ENCODE measurements around the gene NIPBL. TPM values are rescaled to one million over a fixed set of nuclear protein-coding genes. Genes with fewer than 3 reads are reported as not detected.
"Not testable (repeated sequence)": the region's sequence is repeated elsewhere in the genome, so short reads cannot be mapped to it uniquely, and the experiment has no call there.

Gene NIPBL
- polyA plus RNA-seq, 3 donors, result 55.3 to 78.0 (median 69.7) TPM

DNA sequence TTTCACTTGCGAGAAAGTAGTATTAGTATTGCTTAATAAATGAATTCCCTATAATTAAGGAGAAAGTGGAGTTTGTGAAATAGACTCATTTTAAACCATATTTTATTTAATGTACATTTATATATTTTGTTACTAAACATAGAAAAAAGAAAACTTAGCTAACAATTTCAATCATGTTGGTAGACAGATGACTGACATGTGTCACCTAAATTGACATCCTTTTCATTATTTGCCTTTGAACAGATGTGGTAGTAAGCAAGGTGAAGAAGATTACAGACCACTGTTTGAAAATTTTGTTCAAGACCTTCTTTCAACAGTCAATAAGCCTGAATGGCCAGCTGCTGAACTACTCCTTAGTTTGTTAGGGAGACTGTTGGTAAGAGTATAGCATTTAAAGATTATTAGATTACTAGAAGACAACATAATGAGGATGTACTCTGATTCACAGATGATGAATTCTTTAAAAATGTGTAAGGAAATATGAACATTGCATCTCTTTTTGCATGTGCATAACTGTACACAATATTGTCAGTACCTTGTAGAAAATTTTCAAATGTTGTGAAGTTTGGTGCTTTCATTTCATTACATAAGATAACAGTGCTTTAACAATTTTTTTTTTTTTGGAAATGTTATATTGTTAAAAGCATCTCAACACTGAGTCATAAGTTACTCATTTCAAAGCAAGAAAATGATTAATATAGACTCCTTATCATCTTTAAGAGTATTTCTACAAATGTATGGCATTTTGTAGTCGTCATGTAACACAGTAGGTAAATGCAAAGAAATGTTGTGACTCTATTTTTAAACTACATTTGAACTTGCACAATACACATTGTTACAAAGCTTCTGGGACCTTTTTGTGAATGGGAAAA lies 139.5 kb downstream of the NIPBL start:
- no peak for DNase-seq

DNA sequence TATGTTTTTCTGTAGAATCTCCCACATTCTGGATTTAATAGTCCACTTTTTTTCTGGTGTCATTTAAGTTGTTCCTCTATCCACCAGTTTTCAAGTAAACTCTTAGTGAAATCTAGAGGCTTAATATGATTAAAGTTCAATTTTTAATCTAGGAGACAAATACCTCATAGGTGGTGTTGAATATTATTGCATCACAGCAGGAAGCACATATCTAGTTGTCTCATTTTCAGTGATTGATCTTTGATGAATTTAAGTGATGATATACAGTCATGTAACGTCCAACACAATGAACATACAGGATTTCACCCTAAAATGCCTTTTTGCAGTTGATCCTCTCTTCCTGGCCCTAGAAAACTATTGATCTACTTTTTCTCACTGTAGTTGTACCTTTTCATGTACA lies 152.3 kb downstream of the NIPBL start:
- no peak for DNase-seq

DNA sequence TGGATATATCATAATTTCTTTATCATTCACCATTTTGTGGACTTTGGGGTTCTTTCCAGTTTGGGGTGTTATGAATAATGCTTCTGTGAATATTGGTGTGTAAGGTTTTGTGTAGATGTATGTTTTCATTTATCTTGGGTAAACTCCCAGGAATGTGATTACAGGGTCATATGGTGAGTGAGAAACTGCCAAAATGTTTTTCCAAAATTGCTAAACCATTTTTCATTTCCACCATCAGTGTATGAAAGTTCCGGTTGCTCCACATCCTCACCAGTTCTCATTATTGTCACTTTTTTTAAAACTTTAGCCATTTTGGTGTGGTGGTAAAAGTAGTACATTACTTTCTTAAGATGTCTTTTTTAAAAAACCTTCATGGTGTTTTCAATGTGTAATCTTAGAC lies 152.9 kb downstream of the NIPBL start:
- no peak for DNase-seq

DNA sequence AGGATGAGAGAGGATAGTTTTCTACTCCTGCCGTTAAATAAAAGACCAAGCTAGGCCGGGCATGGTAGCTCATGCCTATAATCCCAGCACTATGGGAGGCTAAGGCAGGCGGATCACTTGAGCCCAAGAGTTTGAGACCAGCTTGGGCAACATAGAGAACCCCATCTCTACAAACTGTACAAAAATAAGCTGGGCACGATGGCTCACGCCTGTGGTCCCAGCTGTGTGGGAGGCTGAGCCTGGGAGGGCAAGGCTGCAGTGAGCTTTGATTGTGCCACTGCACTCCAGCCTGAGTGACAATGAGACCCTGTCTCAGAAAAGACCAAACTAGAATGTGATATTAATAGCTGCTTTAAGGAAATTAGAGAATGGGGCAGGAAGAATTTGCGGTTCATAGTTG lies 158.4 kb downstream of the NIPBL start:
- peak; percentile 4 for DNase-seq

DNA sequence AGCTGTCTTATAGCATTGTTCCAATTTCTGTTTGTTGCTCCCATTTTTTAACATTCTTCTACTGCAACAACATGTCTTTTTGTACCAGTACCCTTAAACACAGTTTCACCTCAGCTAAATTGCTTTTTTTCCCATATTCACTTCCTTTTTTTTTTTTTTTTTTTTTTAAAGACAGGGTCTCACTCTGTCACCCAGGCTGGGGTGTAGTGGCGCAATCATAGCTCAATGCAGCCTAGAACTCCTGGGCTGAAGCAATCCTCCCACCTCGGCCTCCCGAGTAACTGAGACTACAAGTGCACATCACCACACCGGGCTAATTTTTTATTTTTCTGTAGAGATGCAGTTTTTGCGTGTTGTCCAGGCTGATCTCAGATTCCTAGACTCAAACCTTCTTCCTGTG lies 161.3 kb downstream of the NIPBL start:
- DNase-seq, result no peak

DNA sequence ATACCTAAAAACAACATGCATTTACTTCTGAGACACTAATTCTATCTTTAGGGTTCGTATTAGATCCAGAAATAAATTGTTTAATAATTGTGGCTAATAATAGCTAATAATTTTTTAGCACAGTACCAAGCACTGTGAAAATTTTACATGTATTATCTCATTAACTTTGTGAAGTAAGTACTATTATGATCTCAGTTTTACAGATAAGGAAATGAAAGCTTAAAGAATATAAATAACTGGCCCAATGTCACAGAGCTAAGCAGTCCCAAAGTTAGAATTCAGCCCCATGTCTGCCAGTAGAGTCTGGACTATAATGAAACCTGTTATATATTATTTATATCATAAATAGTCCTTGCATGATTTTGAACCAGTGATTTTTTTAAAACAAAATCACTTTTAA lies 163.3 kb downstream of the NIPBL start:
- no peak for DNase-seq

DNA sequence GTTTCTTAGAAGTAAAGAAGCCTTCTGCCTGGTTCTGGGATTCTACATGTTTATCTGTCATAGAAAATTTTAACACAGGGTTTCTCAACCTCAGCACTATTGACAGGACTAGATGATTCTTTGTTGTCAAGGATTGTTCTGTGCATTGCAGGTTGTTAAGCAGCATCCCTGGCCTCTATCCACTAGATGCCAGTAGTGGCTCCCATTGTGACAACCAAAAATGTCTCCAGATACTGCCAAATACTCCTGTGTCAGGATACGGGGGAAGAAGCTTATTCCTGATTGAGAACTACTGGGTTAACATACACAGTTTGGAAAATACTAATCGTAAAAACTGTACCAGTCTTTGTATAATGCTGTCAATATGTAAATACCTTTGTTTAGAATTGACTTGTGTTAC lies 167.1 kb downstream of the NIPBL start:
- no peak for DNase-seq

DNA sequence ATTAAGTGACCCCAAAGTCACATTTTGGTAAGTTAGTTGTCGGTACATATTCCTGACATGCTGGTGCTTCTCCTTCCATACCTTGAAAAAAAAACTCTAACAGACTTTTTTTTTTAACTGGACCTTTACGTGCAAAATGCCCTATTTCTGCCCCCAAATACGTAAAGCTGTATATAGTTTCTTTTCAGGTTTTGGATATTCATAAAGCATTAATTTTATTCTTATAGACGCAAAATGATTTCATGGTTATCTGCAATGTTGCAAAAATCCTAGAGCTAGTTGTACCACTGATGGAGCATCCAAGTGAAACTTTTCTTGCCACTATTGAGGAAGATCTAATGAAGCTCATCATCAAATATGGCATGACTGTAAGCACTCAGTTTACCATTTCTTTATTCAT lies 167.6 kb downstream of the NIPBL start:
- no peak for DNase-seq

DNA sequence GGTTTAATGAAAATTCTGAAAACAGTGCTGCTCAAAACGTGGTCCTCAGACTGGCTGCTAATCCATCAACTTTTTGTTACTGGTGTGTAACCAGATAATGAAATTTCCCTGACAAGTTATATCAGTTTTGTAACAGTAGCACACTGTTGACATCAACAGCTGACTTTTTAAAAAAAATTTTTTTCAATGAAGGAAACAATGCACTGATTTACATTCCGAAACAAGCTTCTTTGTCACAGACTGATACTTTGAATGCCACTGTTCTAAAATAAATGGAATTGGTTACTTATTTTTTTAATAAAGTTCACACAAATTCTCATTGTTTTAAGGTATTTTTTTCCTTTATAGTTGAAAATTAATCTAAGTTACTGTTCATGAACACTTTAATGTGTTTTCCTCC lies 169.1 kb downstream of the NIPBL start:
- no peak for DNase-seq

DNA sequence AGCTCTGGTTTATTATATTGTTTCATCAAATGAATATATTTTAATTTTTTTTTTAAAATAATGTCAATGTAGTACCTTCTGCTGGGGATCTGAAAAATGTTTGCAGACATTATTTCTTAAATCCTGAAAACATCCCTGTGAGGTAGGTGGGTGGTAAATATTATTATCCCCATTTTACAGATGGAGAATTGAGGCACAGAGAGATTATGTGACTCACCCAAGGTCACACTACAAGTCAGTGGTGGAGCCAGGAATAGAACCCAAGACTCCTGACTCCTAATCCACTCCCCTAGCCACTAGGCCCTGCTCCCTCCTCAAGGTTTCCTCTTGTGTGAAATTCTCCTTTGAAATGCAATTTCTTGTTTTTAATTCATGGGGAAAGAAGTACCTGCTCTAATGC lies 171.4 kb downstream of the NIPBL start:
- DNase-seq, result no peak

DNA sequence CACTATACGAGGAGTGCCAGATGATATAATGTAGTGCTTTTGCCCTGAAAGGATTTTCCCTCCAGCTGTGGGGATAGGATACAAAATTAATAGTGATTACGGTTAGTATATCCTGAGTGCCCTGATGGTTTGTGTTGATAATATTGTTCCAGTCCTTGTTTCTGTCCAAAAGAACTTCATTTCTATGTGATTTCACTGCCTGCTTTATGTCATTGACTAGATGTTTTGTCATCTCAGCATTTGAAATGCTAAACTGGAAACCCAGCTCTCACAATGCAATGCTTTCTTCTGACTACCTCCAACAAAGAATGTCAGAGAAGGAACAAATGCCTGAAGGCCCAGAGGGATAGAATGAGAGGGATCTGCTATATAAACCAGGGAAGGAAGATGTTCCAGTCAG lies 177.8 kb downstream of the NIPBL start:
- no peak for DNase-seq

DNA sequence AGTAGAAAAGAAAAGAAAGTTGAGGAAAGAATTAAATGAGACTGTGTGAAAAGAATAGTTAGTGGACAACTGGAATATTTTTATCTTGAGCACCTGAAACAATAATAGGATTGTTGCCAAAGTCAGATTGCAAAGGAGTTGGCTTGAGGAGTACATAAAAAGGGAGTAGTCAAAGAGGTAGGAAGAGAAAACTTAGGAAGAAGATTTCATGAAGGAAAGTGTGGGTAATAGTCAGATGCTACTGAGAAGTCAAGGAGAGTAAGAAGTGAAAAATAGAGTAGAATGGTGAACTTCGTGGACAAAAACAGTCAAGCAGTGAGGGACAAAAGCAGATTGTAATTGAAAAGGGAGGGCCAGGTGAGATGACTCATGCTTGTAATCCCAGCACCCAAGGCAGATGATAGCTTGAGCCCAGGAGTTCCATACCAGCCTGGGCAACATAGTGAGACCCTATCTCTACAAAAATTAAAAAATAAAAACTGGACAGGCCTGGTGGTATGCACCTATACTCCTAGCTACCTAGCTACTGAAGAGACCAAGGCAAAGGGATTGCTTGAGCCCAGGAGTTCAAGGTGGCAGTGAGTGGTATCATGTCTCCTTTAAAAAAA lies 178.9 kb downstream of the NIPBL start:
- DNase-seq, result no peak

DNA sequence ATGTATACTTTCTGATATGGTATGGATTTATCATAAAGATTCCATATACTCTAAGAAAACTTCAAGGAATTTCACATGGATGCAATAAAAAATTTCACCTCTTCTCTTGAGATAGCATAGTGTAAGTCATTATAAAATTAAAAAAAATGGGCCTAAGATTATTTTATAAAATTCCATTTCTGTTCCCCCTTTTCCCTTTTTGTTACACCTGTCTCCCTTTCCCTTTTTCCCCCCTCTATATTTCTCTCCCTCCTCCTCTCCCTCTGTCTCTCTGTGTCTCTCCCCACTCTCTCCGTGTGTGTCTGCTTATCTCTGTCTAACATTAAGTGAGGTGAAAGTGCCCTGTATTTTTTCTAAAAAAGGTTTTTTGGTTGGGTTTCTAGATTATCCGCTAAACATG lies 180.2 kb downstream of the NIPBL start:
- DNase-seq, result no peak

DNA sequence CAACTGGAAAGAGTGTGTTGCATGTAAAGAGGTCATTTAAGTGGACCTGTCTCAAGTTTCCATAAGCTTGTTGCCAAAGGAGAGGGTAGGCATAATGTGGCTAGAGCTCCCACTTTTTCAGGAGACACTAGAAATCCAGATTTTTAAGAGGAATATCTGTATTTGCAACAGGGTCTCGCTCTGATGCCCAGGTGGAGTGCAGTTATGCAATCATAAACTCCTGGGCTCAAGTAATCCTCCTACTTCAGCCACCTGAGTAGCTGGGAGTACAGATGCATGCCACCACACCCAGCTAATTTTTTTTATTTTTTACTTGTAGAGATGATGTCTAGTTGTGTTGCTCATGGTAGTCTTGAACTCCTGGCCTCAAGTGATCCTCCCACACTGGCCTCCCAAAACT lies 183.5 kb downstream of the NIPBL start:
- DNase-seq, result no peak

DNA sequence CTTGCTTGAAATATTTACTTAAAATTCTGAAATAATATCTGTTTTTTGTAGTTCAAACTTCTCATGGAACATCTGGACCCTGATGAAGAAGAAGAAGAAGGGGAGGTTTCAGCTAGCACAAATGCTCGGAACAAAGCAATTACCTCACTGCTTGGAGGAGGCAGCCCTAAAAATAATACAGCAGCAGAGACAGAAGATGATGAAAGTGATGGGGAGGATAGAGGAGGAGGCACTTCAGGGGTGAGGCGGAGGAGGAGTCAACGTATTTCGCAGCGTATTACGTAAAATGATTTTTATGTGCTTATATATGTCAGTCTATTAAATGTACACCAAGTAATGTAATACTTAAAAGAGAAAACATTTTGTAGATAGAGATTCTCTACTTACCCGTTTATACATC lies 187.2 kb downstream of the NIPBL start:
- no peak for DNase-seq

DNA sequence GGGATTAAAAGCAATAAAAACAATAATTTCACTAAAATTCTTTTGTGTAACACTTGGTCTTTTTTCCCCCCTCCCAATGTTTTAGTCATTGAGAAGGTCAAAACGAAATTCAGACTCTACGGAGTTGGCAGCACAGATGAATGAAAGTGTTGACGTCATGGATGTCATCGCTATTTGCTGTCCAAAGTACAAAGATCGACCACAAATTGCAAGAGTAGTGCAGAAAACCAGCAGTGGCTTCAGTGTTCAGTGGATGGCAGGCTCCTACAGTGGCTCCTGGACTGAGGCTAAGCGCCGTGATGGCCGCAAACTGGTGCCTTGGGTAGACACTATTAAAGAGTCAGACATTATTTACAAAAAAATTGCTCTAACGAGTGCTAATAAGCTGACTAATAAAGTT lies 187.9 kb downstream of the NIPBL start:
- no peak for DNase-seq

DNA sequence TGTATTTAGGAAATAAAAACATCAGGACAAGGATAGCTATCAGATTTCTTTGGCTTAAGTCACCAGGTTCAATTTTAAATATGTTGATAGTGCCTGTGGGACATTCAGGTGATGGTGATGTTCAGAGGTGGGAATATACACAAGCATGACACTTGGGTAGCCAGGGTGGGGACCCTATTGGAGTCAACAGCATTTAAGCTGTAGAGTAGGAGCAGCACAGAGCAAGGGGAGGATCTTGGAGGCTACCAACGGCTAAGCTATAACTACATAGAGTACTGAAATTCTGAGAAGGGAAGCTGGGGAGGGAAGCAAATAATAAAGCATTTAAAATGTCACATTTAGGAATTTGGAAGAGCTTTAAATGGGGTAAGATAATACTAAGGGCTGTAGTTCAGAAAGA lies 194.9 kb downstream of the NIPBL start:
- no peak for DNase-seq

DNA sequence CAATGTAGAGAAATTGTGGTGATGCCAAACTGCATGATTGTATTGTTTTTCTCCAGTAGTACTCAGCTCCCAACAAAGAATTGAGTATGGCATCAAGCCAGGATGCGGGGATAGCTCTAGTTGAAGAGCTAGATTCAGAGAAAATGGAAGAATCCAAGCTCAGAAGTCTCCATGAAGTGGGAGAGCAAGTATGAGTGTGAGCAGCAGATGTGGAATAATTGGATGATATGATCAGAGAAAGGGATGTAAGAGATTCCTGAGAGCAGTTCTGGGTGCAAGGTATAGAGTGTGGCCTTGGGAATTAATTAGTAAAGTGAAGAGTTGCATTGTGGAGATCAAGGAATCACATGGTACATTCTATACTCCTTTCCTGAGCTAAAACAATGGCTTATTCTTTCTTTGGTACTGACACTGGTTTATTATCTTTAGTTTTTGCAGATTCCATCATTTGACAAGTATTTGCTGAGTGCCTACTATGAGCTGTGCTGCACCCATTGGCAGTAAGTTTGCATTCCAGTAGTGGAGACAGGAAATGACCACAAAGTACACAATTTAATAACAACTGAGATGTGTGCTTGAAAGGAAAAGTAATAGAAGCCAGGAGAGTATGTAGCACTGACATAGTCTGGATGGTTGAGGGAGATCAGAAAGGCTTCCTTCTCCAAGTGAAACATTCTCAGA lies 195.5 kb downstream of the NIPBL start:
- no peak for DNase-seq

DNA sequence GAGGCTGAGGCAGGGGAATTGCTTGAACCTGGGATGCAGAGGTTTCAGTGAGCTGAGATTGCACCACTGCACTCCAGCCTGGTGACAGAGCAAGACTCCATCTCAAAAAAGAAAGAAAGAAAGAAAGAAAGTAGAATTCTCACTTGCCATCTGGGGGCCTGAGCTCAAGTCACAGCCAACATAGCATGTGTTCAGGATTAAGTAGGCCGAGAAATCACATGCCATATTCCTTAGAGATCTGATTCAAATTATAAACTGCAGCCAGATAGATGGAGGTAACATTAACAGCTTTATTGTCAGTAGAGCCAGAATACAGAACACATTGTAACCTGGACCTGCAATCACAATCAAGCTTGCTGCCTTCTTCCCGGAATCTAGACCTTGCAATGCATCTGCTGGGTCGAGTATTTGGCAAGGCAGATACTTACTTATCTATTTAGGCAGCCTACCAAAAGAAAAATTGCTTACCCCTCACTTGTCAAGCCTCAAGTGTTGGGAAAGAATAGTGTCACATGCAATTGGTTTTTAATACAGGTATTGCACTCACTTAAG lies 198.9 kb downstream of the NIPBL start:
- DNase-seq, result no peak

DNA sequence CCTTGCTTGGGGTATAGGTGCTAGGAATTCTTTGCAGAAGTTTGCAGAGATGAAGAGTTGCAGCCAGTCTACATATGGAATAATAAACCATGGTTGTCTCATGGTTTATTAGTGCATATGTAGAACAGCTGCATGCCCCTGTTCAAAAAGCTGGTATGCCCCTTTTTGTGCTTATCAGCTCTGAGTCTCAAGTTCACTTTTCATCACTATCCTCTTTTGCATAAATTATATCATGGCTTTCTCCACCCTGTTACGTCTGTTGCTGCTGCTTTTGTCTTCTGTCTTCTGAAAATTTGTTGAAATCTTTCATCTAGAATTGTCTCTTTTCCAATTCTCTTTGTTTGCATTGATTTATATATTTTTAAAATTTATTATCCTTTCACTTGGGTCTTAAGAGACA lies 200.6 kb downstream of the NIPBL start:
- no peak for DNase-seq

DNA sequence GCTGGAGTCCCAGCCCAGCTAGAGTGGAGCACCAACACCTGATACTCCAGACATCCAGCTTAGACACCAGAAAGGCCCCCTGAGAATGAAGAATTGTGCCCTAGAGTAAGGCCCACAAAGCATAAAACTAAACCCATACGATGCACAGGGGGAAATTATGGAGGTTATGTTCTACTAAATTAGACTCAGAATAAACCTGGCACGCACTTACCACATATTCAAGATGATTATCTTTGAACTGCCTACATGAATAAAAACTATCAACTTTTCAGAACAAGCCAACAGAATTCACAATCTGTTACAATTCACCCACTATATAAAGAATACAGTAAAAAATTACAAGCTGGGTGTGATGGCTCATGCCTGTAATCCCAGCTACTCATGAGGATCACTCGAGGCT lies 204.1 kb downstream of the NIPBL start:
- no peak for DNase-seq

DNA sequence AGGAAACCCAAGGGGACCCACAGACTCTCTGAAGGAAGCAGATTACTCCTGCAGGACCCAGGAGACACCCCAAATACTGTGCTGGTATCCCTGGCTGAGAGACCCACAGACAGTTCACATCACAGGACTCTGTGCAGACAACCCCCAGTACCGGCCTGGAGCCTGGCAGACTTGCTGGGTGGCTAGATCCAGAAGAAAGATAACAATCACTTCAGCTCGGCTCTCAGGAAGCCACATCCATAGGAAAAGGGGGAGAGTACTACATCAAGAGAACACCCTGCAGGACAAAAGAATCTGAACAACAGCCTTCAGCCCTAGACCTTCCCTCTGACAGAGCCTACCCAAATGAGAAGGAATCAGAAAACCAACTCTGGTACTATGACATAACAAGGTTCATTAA lies 206.4 kb downstream of the NIPBL start:
- not testable (repeated sequence) for DNase-seq

DNA sequence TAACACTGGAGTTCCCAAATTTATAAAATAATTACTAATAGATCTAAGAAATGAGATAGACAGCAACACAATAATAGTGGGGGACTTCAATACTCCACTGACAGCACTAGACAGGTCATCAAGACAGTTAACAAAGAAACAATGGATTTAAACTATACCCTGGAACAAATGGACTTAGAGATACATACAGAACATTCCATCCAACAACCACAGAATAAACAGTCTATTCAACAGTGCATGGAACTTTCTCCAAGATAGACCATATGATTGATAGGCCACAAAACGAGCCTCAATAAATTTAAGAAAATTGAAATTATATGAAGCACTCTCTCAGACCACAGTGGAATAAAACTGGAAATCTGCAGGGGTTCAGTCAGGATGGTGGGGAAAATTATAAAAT lies 209.5 kb downstream of the NIPBL start:
- not testable (repeated sequence) for DNase-seq

Measured in renal pelvis (tissue), 4 donors.